RWPE2 (cell line): ENCODE measurements around the gene DNAH11.

Experiments used
- ATAC-seq: fragments of 200-7000 bp; cut with Tn5 transposase; 3 replicates; pipeline ENCODE4 v1.9.1; 2021; ENCODE audit warnings: low read depth
- DNase-seq: peaks from one replicate; pipeline ENCODE4 v3.0.0-alpha.2; 2020; ENCODE audit warnings: low spot score
- H3K27ac ChIP-seq: fragments of 450-650 bp; 2 replicates; pipeline ENCODE4 v1.5.1; 2017; ENCODE audit warnings: mild to moderate bottlenecking; ENCODE audit not compliant: poor library complexity, severe bottlenecking
- H3K27me3 ChIP-seq: fragments of 250-450 bp; sonication (Bioruptor Pico); 2 replicates; pipeline ENCODE4 v1.5.1; 2021; ENCODE audit warnings: mild to moderate bottlenecking, moderate library complexity; ENCODE audit not compliant: insufficient read depth, poor library complexity, severe bottlenecking
- H3K36me3 ChIP-seq: fragments of 250-450 bp; sonication (Bioruptor Pico); 2 replicates; pipeline ENCODE4 v1.5.1; 2020; ENCODE audit warnings: low read depth, mild to moderate bottlenecking, moderate library complexity
- H3K4me1 ChIP-seq: fragments of 250-450 bp; sonication (Bioruptor Pico); 2 replicates; pipeline ENCODE4 v1.5.1; 2021; ENCODE audit warnings: mild to moderate bottlenecking, moderate library complexity; ENCODE audit not compliant: insufficient read depth, poor library complexity, severe bottlenecking
- H3K4me3 ChIP-seq: fragments of 250-450 bp; sonication (Bioruptor Pico); 2 replicates; pipeline ENCODE4 v1.5.1; 2021; ENCODE audit warnings: mild to moderate bottlenecking, moderate library complexity; ENCODE audit not compliant: severe bottlenecking
- H3K9me3 ChIP-seq: fragments of 250-450 bp; sonication (Bioruptor Pico); 2 replicates; pipeline ENCODE4 v1.5.1; 2021; ENCODE audit warnings: mild to moderate bottlenecking, moderate library complexity; ENCODE audit not compliant: severe bottlenecking
- TF ChIP-seq, protein P1 (sequence below): fragments of 450-650 bp; IDR thresholded peaks from one replicate; pipeline ENCODE4 v1.5.1; 2017; ENCODE audit warnings: mild to moderate bottlenecking, moderate library complexity; ENCODE audit not compliant: poor library complexity, severe bottlenecking

Gene DNAH11

DNA sequence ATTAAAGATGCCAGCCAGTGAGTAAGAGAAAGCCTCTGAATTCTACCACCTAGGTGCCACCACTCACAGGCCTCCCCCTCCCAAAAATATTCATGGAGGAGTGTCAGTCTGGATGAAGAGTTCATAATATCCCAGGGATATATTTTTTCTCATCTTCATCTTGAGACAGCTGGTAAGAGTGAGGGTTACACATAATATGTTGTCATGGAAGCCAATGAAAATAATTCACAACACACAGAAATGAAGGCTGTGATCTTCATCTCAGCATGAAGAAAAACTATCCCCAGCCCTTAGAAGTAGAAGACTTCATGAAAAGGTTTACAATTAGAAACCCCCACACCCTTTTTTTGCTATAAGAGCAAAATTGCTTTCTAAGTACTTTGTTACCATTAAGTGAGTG is 175.6 kb downstream of the DNAH11 start:
- no peak for ATAC-seq
- Histone ChIP-seq H3K4me1 (no peaks in the 10 kb centered on the region), H3K36me3 (no peaks in the 10 kb centered on the region), H3K4me3 (no peak overlapping the region), H3K27ac (no peak overlapping the region), H3K9me3 (no peaks in the 10 kb centered on the region), H3K27me3 (no peaks in the 10 kb centered on the region)
- no peak for DNase-seq
- TF ChIP-seq, protein P1, sequence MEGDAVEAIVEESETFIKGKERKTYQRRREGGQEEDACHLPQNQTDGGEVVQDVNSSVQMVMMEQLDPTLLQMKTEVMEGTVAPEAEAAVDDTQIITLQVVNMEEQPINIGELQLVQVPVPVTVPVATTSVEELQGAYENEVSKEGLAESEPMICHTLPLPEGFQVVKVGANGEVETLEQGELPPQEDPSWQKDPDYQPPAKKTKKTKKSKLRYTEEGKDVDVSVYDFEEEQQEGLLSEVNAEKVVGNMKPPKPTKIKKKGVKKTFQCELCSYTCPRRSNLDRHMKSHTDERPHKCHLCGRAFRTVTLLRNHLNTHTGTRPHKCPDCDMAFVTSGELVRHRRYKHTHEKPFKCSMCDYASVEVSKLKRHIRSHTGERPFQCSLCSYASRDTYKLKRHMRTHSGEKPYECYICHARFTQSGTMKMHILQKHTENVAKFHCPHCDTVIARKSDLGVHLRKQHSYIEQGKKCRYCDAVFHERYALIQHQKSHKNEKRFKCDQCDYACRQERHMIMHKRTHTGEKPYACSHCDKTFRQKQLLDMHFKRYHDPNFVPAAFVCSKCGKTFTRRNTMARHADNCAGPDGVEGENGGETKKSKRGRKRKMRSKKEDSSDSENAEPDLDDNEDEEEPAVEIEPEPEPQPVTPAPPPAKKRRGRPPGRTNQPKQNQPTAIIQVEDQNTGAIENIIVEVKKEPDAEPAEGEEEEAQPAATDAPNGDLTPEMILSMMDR, result no peak

DNA sequence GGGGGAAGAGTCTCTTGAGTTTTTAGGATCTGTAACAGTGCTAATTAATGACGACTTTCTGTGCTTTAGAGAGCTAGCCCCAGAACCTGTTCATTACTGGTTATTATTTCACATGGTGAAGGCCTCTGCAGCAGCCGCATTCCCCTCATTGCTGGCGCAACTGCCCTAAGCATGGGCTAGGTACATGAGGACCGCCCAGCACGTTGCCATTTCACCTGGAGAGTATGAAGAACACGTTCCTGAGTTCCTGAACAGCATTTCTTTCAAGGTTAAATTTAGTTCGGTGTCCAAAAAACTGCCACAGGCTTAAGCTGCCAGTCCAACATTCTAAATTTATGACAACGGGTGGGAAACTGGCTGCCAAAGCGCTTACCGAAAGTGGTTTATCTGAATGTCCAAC is 177.0 kb downstream of the DNAH11 start:
- H3K27me3 ChIP-seq, result no peaks in the 10 kb centered on the region
- DNase-seq (no peak), ATAC-seq (no peak)
- H3K4me1 ChIP-seq, result no peaks in the 10 kb centered on the region
- H3K27ac ChIP-seq, result no peak overlapping the region
- no peak overlapping the region for H3K4me3 ChIP-seq
- no peaks in the 10 kb centered on the region for H3K36me3 ChIP-seq
- TF ChIP-seq, protein P1, result no peak
- no peaks in the 10 kb centered on the region for H3K9me3 ChIP-seq

DNA sequence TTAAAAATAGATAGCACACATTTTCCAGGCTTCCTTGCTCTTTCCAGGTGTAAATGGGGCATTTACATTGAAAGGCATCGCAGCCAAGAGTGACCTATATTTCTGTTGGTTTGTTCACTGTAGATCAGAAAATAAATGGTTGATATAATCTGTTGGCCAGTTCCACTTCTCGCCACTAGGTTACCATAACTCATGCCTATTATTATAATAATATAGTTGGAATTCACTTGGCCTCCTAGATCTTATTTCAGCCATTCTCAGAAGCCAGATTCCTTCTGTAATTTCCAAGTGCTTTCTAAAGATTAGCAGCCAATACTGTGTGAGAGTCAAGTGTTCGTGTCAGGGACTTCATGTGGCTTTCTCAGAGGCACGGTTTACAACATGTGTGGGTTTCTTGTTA is 179.5 kb downstream of the DNAH11 start:
- H3K9me3 ChIP-seq, result no peaks in the 10 kb centered on the region
- no peaks in the 10 kb centered on the region for H3K36me3 ChIP-seq
- H3K4me3 ChIP-seq, result no peak overlapping the region
- no peaks in the 10 kb centered on the region for H3K4me1 ChIP-seq
- DNase-seq (no peak), ATAC-seq (no peak)
- no peak overlapping the region for H3K27ac ChIP-seq
- no peaks in the 10 kb centered on the region for H3K27me3 ChIP-seq
- TF ChIP-seq, protein P1, result no peak

DNA sequence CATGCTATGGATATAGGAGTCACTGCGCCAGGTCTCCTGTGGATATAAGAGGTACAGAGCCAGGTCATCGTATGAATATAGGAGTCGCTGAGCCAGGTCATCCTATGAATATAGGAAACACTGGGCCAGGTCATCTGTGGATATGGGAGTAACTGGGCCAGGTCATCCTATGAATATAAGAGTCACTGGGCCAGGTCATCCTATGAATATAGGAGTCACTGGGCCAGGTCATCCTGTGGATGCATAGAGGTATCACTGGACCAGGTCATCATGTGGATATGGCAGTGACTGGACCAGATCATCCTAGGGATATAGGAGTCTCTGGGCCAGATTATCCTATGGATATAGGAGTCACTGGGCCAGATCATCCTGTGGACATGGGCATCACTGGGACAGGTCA is 181.7 kb downstream of the DNAH11 start:
- TF ChIP-seq, protein P1, result no peak
- H3K27ac ChIP-seq, result no peak overlapping the region
- H3K27me3 ChIP-seq, result no peaks in the 10 kb centered on the region
- no peaks in the 10 kb centered on the region for H3K9me3 ChIP-seq
- no peaks in the 10 kb centered on the region for H3K36me3 ChIP-seq
- H3K4me1 ChIP-seq, result no peaks in the 10 kb centered on the region
- H3K4me3 ChIP-seq, result no peak overlapping the region
- DNase-seq (no peak), ATAC-seq (no peak)

DNA sequence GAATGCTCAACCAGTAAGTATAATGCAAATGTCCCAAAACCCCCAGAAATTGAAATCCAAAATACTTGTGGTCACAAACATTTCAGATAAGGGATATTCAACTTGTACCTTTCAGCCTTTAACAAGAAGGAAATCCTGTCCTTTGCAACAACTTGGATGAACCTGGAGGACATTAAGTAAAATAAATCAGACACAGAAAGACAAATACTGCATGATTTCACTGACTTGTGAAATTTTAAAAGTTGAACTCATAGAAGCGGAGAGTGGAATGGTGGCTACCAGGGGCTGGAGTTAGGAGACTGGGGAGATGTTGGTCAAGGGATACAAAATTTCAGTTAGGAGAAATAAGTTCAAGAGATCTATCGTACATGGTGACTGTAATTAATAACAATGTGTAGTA is 187.6 kb downstream of the DNAH11 start:
- no peak overlapping the region for H3K4me3 ChIP-seq
- H3K36me3 ChIP-seq, result no peaks in the 10 kb centered on the region
- no peaks in the 10 kb centered on the region for H3K27me3 ChIP-seq
- no peaks in the 10 kb centered on the region for H3K9me3 ChIP-seq
- TF ChIP-seq, protein P1, result no peak
- H3K27ac ChIP-seq, result no peak overlapping the region
- no peak for ATAC-seq
- no peak for DNase-seq
- no peaks in the 10 kb centered on the region for H3K4me1 ChIP-seq
